GM21529 (cell line): ENCODE results near the gene ZNF831.

Experiments
- ATAC-seq: cut with Tn5 transposase; IDR thresholded peaks from one replicate; pipeline ENCODE4 v1.9.1; 2021; ENCODE audit not compliant: unreplicated experiment

Gene ZNF831

DNA sequence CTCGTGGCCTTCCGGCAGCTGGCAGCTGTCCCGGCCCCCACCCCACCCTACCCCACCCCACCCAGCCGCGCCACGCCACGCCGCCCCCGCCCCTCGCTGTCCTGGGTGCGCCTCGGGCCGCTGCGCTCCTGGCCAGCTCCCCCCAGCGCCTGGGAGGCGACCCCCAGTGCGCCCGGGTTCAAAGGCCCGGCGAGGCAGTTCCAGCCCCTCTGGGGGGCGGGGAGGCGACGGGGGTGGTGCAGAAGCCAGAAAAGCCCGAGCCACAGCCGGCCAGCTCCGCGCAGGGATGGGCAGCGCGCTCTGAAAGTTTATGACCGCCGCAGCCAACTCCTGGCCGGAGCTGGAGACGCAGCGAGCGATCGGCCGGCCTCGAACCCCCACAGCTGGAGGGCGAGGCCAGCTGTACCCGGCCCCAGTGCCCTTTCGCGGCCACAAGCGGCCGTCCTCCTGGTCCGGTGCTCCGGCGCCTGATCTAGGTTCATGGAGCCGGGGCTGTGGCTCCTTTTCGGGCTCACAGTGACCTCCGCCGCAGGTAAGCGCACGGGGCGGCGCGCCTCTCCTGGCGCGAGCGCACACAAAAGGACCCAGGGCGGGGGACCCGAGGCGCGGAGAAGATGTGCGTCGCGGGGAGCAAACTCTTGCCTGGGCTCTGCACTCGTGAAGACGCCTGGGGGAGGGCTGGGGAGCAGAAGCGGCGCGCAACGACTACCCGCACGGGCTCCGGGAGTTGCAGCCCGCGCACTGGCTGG is 136.9 kb downstream of the ZNF831 start, which contains the start of gene EDN3:
EDN3 (plus strand) TSS at position 279 of the 749 bp plus-strand sequence; CDS start at position 481, 202 bp downstream.
- ATAC-seq: no peak

DNA sequence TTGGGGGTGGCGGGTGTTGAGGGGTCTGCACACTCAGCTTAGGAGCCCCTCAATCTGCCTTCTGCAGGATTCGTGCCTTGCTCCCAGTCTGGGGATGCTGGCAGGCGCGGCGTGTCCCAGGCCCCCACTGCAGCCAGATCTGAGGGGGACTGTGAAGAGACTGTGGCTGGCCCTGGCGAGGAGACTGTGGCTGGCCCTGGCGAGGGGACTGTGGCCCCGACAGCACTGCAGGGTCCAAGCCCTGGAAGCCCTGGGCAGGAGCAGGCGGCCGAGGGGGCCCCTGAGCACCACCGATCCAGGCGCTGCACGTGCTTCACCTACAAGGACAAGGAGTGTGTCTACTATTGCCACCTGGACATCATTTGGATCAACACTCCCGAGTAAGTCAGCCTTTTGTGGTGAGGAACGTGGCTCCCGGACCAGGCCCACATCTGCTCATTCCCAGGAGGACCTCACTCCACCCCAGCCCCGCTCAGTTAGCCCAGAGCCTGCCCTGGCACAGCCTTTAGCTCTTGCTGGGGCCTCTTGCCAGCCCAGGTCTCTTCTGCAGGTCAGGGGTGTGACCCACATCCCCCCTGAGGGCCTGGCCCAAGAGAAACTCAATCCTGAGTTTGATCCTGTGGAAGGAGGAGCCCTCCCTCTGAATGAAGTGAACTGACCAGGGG is 137.9 kb downstream of the ZNF831 start:
- no peak for ATAC-seq

DNA sequence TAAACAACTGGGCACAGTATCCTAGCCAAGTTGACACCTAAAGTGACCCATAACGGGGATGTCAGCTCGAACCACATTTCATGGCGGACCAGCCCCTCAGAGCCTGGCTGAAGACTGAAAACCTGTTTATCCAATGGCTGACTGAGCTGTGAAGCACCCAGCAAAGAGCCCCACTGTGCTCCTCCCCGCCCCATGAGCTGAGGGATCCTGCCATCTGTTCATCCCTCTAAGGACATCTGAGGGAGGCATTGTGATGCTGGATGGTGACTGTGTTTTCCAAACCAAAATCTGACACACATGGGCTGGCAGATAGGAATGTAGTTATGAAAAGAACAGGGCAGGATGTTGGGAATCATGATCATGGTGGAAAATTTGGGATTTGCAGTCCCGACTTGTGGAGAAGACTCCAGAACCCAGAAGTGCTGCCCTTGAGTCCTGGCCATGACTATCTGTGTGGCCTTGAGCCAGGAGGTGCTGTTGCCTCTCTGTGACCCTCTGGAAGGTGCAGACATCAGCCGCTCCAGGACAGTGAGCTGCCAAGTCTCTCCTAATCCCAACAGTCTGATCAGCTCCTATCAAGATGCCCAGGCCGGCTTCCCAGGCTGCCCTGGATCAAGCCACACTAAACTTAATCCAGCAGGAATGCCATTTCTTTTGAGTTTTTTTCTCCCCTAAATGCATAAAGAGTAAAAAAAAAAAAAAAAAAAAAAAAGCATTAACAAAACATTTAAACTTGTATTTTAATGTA is 142.5 kb downstream of the ZNF831 start:
- ATAC-seq: no peak

DNA sequence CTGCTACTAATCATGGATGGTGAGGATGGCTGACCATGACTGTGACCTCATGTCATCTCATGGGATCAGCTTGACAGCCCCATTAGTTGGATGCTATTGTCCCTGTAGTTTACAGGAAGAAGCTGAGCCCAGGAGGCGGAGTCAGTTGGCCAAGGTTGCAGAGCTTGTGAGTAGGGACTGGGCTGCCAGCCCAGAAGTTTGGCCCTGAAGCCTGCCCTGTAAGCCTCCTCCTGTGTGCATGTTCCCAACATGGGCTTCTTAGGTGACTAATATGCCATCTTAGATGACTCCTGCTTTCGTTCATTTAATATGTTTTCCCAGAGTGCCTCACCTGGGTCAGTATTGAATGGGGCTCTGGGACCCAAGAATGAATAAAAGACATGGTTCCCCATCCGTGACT is 143.6 kb downstream of the ZNF831 start:
- ATAC-seq: no peak
